Natural killer cell (primary cell): ENCODE data around the gene DOP1B. TPM values are rescaled to one million over a fixed set of nuclear protein-coding genes. Genes with fewer than 3 reads are reported as not detected.
A peak's percentile ranks its signal among the peaks of the same experiment; 100 is the strongest.

Source experiments
- ATAC-seq, 3 donors: fragments of 150-1000 bp in 2 of 3; fragments of 200-7000 bp in 1 of 3; cut with Tn5 transposase; 1 replicate in 1 of 3; 2 replicates in 2 of 3; pipeline ENCODE4 v1.10.0; 2021; ENCODE audit warnings: mild to moderate bottlenecking in 2 of 3, moderate library complexity in 2 of 3
- DNase-seq, 2 donors: peaks; one replicate each; pipeline versions ENCODE4 v3.0.0 to v3.0.0-alpha.2; 2013 to 2021; ENCODE audit warnings: mixed read lengths in 1 of 2
- H3K27ac ChIP-seq: one replicate; pipeline ENCODE4 v1.5.1; 2013; ENCODE audit warnings: mild to moderate bottlenecking, low read length
- H3K27me3 ChIP-seq: one replicate; pipeline ENCODE4 v1.6.1; 2013; ENCODE audit warnings: low read length; ENCODE audit not compliant: control insufficient read depth, insufficient read depth
- H3K36me3 ChIP-seq: one replicate; pipeline ENCODE4 v1.6.1; 2013; ENCODE audit warnings: low read length; ENCODE audit not compliant: control insufficient read depth, insufficient read depth
- H3K4me1 ChIP-seq: one replicate; pipeline ENCODE4 v1.6.1; 2013; ENCODE audit warnings: low read length; ENCODE audit not compliant: control insufficient read depth, insufficient read depth
- H3K4me3 ChIP-seq: one replicate; pipeline ENCODE4 v1.5.1; 2013; ENCODE audit warnings: low read length
- H3K9me3 ChIP-seq: one replicate; pipeline ENCODE4 v1.6.1; 2013; ENCODE audit warnings: low read length; ENCODE audit not compliant: control insufficient read depth, insufficient read depth
- H3K27ac Mint-ChIP-seq, 2 donors: one replicate each; pipeline ENCODE4 v1.8.0; 2022; ENCODE audit warnings: mild to moderate bottlenecking in 2 of 2, mixed read lengths in 2 of 2, moderate library complexity in 1 of 2
- H3K27me3 Mint-ChIP-seq, 2 donors: one replicate each; pipeline ENCODE4 v1.8.0; 2022; ENCODE audit warnings: low read depth in 2 of 2, mixed read lengths in 2 of 2
- H3K36me3 Mint-ChIP-seq: one replicate; pipeline ENCODE4 v1.8.0; 2022; ENCODE audit warnings: mixed read lengths
- H3K4me1 Mint-ChIP-seq, 2 donors: one replicate each; pipeline ENCODE4 v1.8.0; 2022; ENCODE audit warnings: mixed read lengths in 2 of 2
- H3K4me3 Mint-ChIP-seq: one replicate; pipeline ENCODE4 v1.8.0; 2022; ENCODE audit warnings: mild to moderate bottlenecking, moderate library complexity, mixed read lengths
- H3K9me3 Mint-ChIP-seq, 2 donors: one replicate each; pipeline ENCODE4 v1.8.0; 2022; ENCODE audit warnings: mixed read lengths in 2 of 2
- WGBS: methylation state at CpG from one replicate; pipeline ENCODE4 v1.1.7; 2013; ENCODE audit warnings: missing lambda C conversion rate; ENCODE audit not compliant: insufficient coverage; 5-methylcytosine and 5-hydroxymethylcytosine counted together
- intact Hi-C: fragments of 100-400 bp; cut with micrococcal nuclease; formaldehyde crosslinking; loops from one replicate; pipeline ENCODE4 v1.14.2; 2022
- total RNA-seq, 4 donors: library from RNA; stranded (reverse); fragments of 120-200 nt in 1 of 4; gene quantifications; one replicate each; pipeline versions ENCODE4 v1.2.3 to v1.2.4, GENCODE V29; 2013 to 2022
- TF ChIP-seq, protein P1 (sequence below): fragments of 200-600 bp; IDR thresholded peaks from one replicate; pipeline ENCODE4 v1.8.0; 2022; ENCODE audit warnings: antibody characterized with exemption

Gene DOP1B
- total RNA-seq, 3 donors from 2014 or later (not counting 1 experiment from before 2014, with no cell fraction given): 29.5 to 32.1 (median 31.9) TPM

DNA sequence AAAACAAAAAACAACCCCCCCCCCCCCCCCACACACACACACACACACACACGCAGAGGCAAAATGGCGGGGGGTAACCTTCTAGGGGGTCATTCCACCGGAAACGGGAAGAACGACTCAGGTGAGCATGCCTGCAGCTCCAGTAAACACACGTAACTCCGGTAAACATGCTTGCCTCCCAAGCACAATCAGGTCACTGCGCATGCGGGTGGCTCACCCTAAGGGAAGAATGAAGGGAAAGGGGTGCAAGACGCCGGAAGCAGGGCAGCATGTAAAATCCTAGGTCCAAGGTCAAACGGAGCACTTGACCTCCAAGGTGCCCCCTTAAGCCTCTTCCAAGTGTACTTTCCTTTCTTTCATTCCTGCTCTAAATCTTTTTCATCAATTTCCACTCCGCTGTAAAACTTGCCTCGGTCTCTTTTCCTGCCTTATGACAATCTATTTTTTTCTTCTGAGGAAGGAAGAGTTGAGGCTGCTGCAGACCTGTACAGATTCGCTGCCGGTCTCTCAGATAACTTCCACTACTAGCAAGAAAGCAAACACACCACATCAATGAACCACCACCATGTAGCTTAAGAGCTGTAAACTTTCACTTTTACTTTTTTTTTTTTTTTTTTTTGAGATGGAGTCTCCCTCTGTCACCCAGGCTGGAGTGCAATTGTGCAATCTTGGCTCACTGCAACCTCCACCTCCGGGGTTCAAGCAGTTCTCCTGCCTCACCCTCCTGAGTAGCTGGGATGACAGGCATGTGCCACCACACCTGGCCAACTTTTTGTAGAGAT lies 42.8 kb upstream of the DOP1B start:
- Histone ChIP-seq H3K27ac (no peak overlapping the region), H3K9me3 (no peaks in the 10 kb centered on the region), H3K27me3 (no peaks in the 10 kb centered on the region), H3K36me3 (no peaks in the 10 kb centered on the region), H3K4me1 (peaks cover 28% of the 10 kb centered on the region), H3K4me3 (peak overlapping the region; percentile 12)
- H3K27ac Mint-ChIP-seq: peak overlapping the region; percentile 60 to 66
- H3K4me1 Mint-ChIP-seq: peaks cover 18 to 20% of the 10 kb centered on the region in 2 donors
- intact Hi-C loops: no loop called here
- DNase-seq: peak in 1 of 2 donors; percentile 87
- ATAC-seq: peak in 2 of 3 donors; percentile 41 to 56
- H3K9me3 Mint-ChIP-seq: no peaks in the 10 kb centered on the region
- H3K27me3 Mint-ChIP-seq: peaks cover 7 to 20% of the 10 kb centered on the region in 2 donors
- peak overlapping the region; percentile 88 for H3K4me3 Mint-ChIP-seq
- 49% methylated on average over 14 of the region's 17 CpGs for WGBS
- no peaks in the 10 kb centered on the region for H3K36me3 Mint-ChIP-seq
- TF ChIP-seq, protein P1, sequence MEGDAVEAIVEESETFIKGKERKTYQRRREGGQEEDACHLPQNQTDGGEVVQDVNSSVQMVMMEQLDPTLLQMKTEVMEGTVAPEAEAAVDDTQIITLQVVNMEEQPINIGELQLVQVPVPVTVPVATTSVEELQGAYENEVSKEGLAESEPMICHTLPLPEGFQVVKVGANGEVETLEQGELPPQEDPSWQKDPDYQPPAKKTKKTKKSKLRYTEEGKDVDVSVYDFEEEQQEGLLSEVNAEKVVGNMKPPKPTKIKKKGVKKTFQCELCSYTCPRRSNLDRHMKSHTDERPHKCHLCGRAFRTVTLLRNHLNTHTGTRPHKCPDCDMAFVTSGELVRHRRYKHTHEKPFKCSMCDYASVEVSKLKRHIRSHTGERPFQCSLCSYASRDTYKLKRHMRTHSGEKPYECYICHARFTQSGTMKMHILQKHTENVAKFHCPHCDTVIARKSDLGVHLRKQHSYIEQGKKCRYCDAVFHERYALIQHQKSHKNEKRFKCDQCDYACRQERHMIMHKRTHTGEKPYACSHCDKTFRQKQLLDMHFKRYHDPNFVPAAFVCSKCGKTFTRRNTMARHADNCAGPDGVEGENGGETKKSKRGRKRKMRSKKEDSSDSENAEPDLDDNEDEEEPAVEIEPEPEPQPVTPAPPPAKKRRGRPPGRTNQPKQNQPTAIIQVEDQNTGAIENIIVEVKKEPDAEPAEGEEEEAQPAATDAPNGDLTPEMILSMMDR: no peak

DNA sequence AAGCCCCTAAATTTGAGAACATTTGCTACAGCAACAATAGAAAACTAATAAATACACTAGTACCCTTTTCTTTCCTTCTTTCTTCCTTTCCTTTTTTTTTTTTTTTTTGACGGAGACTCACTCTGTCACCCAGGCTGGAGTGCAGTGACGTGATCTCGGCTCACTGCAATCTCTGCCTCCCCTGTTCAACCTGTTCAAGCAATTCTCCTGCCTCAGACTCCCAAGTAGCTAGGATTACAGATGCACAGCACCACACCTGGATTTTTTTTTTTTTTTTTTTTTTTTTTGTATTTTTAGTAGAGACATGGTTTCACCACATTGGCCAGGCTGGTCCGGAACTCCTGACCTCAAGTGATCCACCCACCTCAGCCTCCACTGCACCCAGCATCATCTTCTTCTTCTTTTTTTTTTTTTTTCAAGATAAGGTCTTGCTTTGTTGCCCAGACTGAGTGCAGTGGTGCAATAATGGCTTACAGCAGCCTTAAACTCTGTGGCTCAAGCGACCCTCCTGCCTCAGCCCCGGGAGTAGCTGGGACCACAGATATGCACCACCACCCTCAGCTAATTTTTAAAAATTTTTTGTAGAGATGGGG lies 41.4 kb upstream of the DOP1B start:
- Mint-ChIP-seq H3K36me3 (no peaks in the 10 kb centered on the region), H3K27me3 (peaks cover 4 to 7% of the 10 kb centered on the region in 2 donors), H3K4me1 (peaks cover 18 to 20% of the 10 kb centered on the region in 2 donors), H3K4me3 (peak overlapping the region; percentile 42), H3K27ac (no peak overlapping the region), H3K9me3 (no peaks in the 10 kb centered on the region)
- Histone ChIP-seq H3K36me3 (no peaks in the 10 kb centered on the region), H3K4me1 (peaks cover 28% of the 10 kb centered on the region), H3K9me3 (no peaks in the 10 kb centered on the region), H3K27ac (no peak overlapping the region), H3K27me3 (no peaks in the 10 kb centered on the region), H3K4me3 (no peak overlapping the region)
- TF ChIP-seq, protein P1: no peak
- intact Hi-C loops: no loop called here
- ATAC-seq (no peak), DNase-seq (no peak)
- whole genome bisulfite sequencing: 53% methylated on average over 5 of the region's 6 CpGs

DNA sequence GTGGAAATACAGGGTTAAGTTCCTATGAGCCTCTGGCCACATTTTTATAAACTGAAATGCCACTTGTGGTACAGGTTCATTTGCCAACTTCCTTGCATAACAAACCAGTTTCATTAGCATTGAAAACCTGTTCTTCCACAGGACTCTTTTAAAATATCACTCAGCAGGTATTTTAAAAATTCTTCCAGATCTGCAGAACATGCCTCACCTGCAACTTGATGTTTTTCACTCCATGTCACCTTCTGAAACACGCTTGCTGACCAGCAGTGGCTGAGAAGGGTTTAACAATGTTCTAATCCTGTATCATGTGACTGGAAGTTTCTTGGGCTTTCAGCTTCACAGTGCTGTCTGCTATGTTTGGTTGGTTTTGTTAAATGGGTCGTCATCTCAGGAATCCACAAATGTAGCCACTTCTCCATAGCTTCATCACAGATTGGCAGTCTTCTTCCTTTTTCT lies 39.3 kb upstream of the DOP1B start:
- intact Hi-C loops: no loop called here
- Mint-ChIP-seq H3K4me3 (no peak overlapping the region), H3K4me1 (peaks cover 16 to 19% of the 10 kb centered on the region in 2 donors), H3K9me3 (no peaks in the 10 kb centered on the region), H3K36me3 (no peaks in the 10 kb centered on the region), H3K27ac (no peak overlapping the region), H3K27me3 (no peaks in the 10 kb centered on the region)
- Histone ChIP-seq H3K27ac (no peak overlapping the region), H3K27me3 (no peaks in the 10 kb centered on the region), H3K4me1 (peaks cover 28% of the 10 kb centered on the region), H3K9me3 (no peaks in the 10 kb centered on the region), H3K36me3 (no peaks in the 10 kb centered on the region), H3K4me3 (no peak overlapping the region)
- DNase-seq (no peak), ATAC-seq (no peak)
- TF ChIP-seq, protein P1: no peak
- WGBS: 86% methylated on average over 2 of the region's 2 CpGs
